Measurements from ENCODE around the gene TLE4. TPM values are rescaled to one million over a fixed set of nuclear protein-coding genes. Genes with fewer than 3 reads are reported as not detected.

Gene TLE4
- total RNA-seq, 1 donor from 2014 or later = 102 TPM

DNA sequence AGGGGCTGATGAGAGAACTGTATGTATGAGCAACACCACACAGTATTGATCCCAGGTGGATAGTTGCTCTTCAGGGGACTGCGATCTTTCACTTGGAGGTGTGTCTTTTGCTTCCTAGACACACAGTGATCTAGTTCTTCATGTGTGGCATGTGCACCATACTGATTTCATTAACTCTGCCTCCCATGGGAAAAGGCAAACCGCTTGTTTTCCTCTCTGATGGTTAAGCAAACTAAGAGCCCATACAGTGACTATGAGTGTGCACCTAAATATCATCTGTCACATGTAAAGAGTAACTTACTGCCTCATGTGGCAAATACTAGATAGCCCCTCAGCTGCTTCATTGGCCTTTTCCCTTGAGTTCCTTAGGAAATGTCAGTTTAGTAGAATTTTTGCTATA, 147.3 kb downstream of the TLE4 start:
- H3K4me1 Mint-ChIP-seq (ENCODE audit: unreplicated experiment) = peaks cover 2% of the 10 kb centered on the region
- peaks cover 57% of the 10 kb centered on the region for H3K36me3 Mint-ChIP-seq (ENCODE audit: unreplicated experiment)
- H3K27me3 Mint-ChIP-seq (ENCODE audit: unreplicated experiment) = no peaks in the 10 kb centered on the region
- DNase-seq (ENCODE audit: extremely low spot score, unreplicated experiment) = no peak
- TF ChIP-seq, protein P1, sequence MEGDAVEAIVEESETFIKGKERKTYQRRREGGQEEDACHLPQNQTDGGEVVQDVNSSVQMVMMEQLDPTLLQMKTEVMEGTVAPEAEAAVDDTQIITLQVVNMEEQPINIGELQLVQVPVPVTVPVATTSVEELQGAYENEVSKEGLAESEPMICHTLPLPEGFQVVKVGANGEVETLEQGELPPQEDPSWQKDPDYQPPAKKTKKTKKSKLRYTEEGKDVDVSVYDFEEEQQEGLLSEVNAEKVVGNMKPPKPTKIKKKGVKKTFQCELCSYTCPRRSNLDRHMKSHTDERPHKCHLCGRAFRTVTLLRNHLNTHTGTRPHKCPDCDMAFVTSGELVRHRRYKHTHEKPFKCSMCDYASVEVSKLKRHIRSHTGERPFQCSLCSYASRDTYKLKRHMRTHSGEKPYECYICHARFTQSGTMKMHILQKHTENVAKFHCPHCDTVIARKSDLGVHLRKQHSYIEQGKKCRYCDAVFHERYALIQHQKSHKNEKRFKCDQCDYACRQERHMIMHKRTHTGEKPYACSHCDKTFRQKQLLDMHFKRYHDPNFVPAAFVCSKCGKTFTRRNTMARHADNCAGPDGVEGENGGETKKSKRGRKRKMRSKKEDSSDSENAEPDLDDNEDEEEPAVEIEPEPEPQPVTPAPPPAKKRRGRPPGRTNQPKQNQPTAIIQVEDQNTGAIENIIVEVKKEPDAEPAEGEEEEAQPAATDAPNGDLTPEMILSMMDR (IDR thresholded peaks at IDR 0.05) = no peak
- H3K4me3 Mint-ChIP-seq (ENCODE audit: unreplicated experiment) = no peak overlapping the region
- no peaks in the 10 kb centered on the region for H3K9me3 Mint-ChIP-seq (ENCODE audit: unreplicated experiment)
- H3K27ac Mint-ChIP-seq (ENCODE audit: unreplicated experiment) = no peak overlapping the region

DNA sequence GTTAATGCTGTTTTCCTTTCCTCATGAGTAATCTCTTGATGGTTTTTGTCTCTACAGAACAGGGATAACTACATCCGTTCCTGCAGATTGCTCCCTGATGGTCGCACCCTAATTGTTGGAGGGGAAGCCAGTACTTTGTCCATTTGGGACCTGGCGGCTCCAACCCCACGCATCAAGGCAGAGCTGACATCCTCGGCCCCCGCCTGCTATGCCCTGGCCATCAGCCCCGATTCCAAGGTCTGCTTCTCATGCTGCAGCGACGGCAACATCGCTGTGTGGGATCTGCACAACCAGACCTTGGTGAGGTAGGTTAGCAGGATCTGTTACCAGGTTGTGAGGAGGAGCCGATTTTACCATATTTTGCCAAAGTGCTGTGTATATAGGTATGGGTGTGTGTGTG, 148.2 kb downstream of the TLE4 start:
- Mint-ChIP-seq H3K27ac (ENCODE audit: unreplicated experiment) (no peak overlapping the region), H3K4me3 (ENCODE audit: unreplicated experiment) (no peak overlapping the region), H3K36me3 (ENCODE audit: unreplicated experiment) (peaks cover 56% of the 10 kb centered on the region), H3K4me1 (ENCODE audit: unreplicated experiment) (no peaks in the 10 kb centered on the region), H3K27me3 (ENCODE audit: unreplicated experiment) (no peaks in the 10 kb centered on the region), H3K9me3 (ENCODE audit: unreplicated experiment) (no peaks in the 10 kb centered on the region)
- no peak for DNase-seq (ENCODE audit: extremely low spot score, unreplicated experiment)
- TF ChIP-seq, protein P1 (IDR thresholded peaks at IDR 0.05) = no peak

DNA sequence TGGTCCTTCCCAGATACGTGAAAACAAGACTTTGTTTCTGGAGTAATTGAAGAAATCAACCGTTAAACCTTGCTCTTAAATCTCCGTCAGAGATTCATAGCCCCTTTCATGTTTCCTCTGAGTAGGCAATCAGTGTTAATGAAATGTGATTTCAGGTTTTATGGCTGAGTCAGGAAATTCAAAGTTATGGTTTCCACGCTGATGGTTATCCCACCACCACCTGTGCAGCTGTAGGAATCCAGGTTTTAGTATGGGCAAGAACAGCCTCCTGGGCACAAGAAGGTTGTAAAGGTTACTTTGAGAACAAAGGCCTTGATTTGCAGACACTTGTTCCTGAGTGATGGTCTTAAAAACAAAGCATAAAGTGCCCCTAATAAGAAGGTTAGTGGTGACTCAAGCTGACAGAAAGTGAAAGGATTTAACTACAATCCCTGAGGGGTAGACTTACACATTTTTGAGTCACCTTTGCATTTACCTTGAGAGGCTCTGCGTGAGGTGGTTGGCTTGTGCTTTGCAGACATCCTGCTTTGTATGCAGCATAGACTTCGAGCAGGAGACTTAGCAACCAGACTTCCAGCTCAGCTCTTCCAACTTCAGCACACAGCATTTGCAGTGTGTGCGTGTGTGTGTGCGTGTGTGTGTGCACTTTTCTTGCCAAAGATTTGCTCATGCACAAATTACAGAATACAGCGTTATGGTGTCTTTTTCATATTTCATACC, 159.6 kb downstream of the TLE4 start:
- no peak for DNase-seq (ENCODE audit: extremely low spot score, unreplicated experiment)
- Mint-ChIP-seq H3K4me1 (ENCODE audit: unreplicated experiment) (no peaks in the 10 kb centered on the region), H3K27ac (ENCODE audit: unreplicated experiment) (no peak overlapping the region), H3K27me3 (ENCODE audit: unreplicated experiment) (no peaks in the 10 kb centered on the region), H3K9me3 (ENCODE audit: unreplicated experiment) (peaks cover 20% of the 10 kb centered on the region), H3K36me3 (ENCODE audit: unreplicated experiment) (peaks cover 50% of the 10 kb centered on the region), H3K4me3 (ENCODE audit: unreplicated experiment) (no peak overlapping the region)
- TF ChIP-seq, protein P1 (IDR thresholded peaks at IDR 0.05) = no peak

DNA sequence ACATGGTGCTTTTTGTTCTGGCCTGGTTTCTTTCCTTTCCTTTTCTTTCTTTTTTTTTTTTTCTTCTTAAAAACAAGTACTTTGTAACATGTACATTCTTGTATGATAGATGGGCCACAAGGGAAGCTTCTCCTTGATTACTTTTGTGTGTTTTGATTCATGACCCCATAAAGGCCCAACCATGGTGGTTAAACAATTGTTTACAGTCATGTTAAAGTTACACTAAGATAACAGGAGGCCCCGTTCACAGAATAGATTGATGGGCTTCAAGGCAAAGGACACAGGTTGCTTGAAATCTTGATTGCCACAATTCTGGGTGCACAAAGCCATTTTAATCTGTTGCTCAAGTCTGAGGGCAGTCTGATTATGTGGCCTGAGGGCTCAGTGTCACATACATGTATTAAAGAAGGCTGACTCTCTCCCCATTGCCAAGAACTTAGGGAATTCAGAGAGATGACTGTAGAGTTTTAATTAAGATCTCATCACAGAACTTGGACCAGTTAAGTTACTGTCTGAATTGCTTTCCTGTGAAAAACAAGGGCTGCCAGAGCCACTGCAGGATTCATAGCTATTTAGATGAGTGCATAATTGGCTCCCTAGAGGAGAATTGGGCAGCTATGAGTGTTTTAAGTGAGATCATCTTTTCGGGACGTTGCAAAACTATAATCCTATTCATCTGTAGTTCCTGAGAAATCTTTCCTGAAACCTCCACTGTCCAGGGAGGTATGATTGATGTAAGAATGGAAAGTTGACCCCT, 163.4 kb downstream of the TLE4 start:
- H3K4me3 Mint-ChIP-seq (ENCODE audit: unreplicated experiment) = no peak overlapping the region
- no peaks in the 10 kb centered on the region for H3K27me3 Mint-ChIP-seq (ENCODE audit: unreplicated experiment)
- H3K36me3 Mint-ChIP-seq (ENCODE audit: unreplicated experiment) = peaks cover 18% of the 10 kb centered on the region
- H3K27ac Mint-ChIP-seq (ENCODE audit: unreplicated experiment) = no peak overlapping the region
- no peaks in the 10 kb centered on the region for H3K4me1 Mint-ChIP-seq (ENCODE audit: unreplicated experiment)
- H3K9me3 Mint-ChIP-seq (ENCODE audit: unreplicated experiment) = peaks cover 20% of the 10 kb centered on the region
- TF ChIP-seq, protein P1 (IDR thresholded peaks at IDR 0.05) = no peak
- no peak for DNase-seq (ENCODE audit: extremely low spot score, unreplicated experiment)

DNA sequence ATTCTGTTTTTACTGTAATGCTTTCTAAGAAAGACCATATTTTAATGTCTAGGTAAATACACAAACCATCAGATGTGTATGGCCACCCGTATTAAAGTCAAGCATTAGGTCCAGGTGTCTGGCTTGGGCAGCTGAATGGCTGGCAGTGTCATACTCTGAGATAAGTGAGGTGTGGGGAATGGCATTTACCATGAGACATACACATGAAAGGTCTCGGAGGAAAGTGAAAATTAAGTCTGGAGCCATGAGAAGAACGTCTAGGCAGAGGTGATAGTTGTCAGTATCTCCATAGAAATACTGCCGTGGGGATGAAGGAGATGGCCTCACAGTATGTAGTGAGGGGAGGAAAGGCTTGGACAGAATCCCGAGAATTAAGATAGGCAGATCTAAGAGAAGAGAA, 164.3 kb downstream of the TLE4 start:
- peaks cover 14% of the 10 kb centered on the region for H3K36me3 Mint-ChIP-seq (ENCODE audit: unreplicated experiment)
- H3K27me3 Mint-ChIP-seq (ENCODE audit: unreplicated experiment) = no peaks in the 10 kb centered on the region
- peaks cover 20% of the 10 kb centered on the region for H3K9me3 Mint-ChIP-seq (ENCODE audit: unreplicated experiment)
- TF ChIP-seq, protein P1 (IDR thresholded peaks at IDR 0.05) = no peak
- no peak overlapping the region for H3K4me3 Mint-ChIP-seq (ENCODE audit: unreplicated experiment)
- H3K27ac Mint-ChIP-seq (ENCODE audit: unreplicated experiment) = no peak overlapping the region
- H3K4me1 Mint-ChIP-seq (ENCODE audit: unreplicated experiment) = no peaks in the 10 kb centered on the region
- DNase-seq (ENCODE audit: extremely low spot score, unreplicated experiment) = no peak
